IMR-90 (cell line): Measurements from ENCODE around the gene CAPSL. TPM values are rescaled to one million over a fixed set of nuclear protein-coding genes. Genes with fewer than 3 reads are reported as not detected.

ENCODE experiments used
- ATAC-seq: fragments of 200-7000 bp; cut with Tn5 transposase; 2 replicates; pipeline ENCODE4 v1.9.1; 2020; ENCODE audit warnings: low read depth, mild to moderate bottlenecking, moderate library complexity
- BruUV-seq: library from RNA; stranded (reverse); fragments of 400-500 nt; replicated peaks from 2 replicates; lab custom pipeline; 2021; lab: Mats Ljungman, UMichigan
- CTCF ChIA-PET: fragments of 300-600 bp; formaldehyde crosslinking; extraction: SDS; loops from one replicate; lab custom pipeline; 2021; ENCODE audit warnings: antibody characterized with exemption; lab: Yijun Ruan, JAX
- POLR2A ChIA-PET: fragments of 300-600 bp; sonication (Branson Sonifier 250); formaldehyde crosslinking; loops from one replicate; lab custom pipeline; 2022; ENCODE audit warnings: antibody characterized with exemption; ENCODE audit not compliant: unreplicated experiment; lab: Charles Lee
- DNase-seq: peaks from one replicate; pipeline ENCODE4 v3.0.0; 2013
- H2AFZ ChIP-seq: replicated peaks from 2 replicates; pipeline ENCODE3; 2013; ENCODE audit warnings: low read length, mild to moderate bottlenecking; ENCODE audit not compliant: poor library complexity
- H2AK5ac ChIP-seq: 2 replicates; pipeline ENCODE4 v1.6.1; 2013; ENCODE audit warnings: low read depth, low read length, inconsistent platforms
- H2AK9ac ChIP-seq: replicated peaks from 2 replicates; pipeline ENCODE3; 2013; ENCODE audit warnings: mild to moderate bottlenecking, low read depth, low read length, moderate library complexity; ENCODE audit not compliant: poor library complexity
- H2BK120ac ChIP-seq: 2 replicates; pipeline ENCODE4 v1.6.1; 2013; ENCODE audit warnings: low read depth, low read length, inconsistent platforms
- H2BK15ac ChIP-seq: 3 replicates; pipeline ENCODE4 v1.6.1; 2013; ENCODE audit warnings: low read depth, low read length, inconsistent platforms
- H2BK20ac ChIP-seq: 2 replicates; pipeline ENCODE4 v1.6.1; 2013; ENCODE audit warnings: low read depth, mild to moderate bottlenecking, inconsistent platforms, low read length, moderate library complexity
- H2BK5ac ChIP-seq: 2 replicates; pipeline ENCODE4 v1.6.1; 2013; ENCODE audit warnings: mild to moderate bottlenecking, low read depth, low read length, inconsistent platforms; ENCODE audit not compliant: poor library complexity, severe bottlenecking
- H3K14ac ChIP-seq: replicated peaks from 2 replicates; pipeline ENCODE4 v1.6.1; 2013; ENCODE audit warnings: low read depth, low read length, inconsistent platforms
- H3K18ac ChIP-seq: 2 replicates; pipeline ENCODE4 v1.6.1; 2013; ENCODE audit warnings: low read depth, low read length, control low read depth
- H3K23ac ChIP-seq: 2 replicates; pipeline ENCODE4 v1.6.1; 2013; ENCODE audit warnings: low read depth, low read length, inconsistent platforms
- H3K27ac ChIP-seq: 2 replicates; pipeline ENCODE4 v1.5.1; 2013; ENCODE audit warnings: mild to moderate bottlenecking, control low read depth, low read length; ENCODE audit not compliant: insufficient read depth
- H3K27me3 ChIP-seq: 2 replicates; pipeline ENCODE4 v1.6.1; 2013; ENCODE audit warnings: low read length; ENCODE audit not compliant: control insufficient read depth, insufficient read depth
- H3K36me3 ChIP-seq: 2 replicates; pipeline ENCODE4 v1.6.1; 2013; ENCODE audit warnings: low read length, mixed read lengths; ENCODE audit not compliant: control insufficient read depth, insufficient read depth
- H3K4ac ChIP-seq: 2 replicates; pipeline ENCODE4 v1.6.1; 2013; ENCODE audit warnings: low read depth, low read length, inconsistent platforms
- H3K4me1 ChIP-seq: 2 replicates; pipeline ENCODE4 v1.6.1; 2013; ENCODE audit warnings: low read length, mixed read lengths; ENCODE audit not compliant: control insufficient read depth, insufficient read depth
- H3K4me2 ChIP-seq: 2 replicates; pipeline ENCODE4 v1.6.1; 2013; ENCODE audit warnings: low read depth, mild to moderate bottlenecking, control low read depth, low read length, moderate library complexity
- H3K4me3 ChIP-seq: 2 replicates; pipeline ENCODE4 v1.5.1; 2013; ENCODE audit warnings: low read depth, mild to moderate bottlenecking, control low read depth, low read length, moderate library complexity; ENCODE audit not compliant: insufficient read depth
- H3K56ac ChIP-seq: 2 replicates; pipeline ENCODE4 v1.6.1; 2013; ENCODE audit warnings: low read length, inconsistent platforms; ENCODE audit not compliant: insufficient read depth; ENCODE audit errors: extremely low read depth
- H3K79me1 ChIP-seq, 2 experiments: 2 replicates each; pipeline ENCODE4 v1.6.1; 2013; ENCODE audit warnings: low read length in 2 of 2, inconsistent platforms in 1 of 2, low read depth in 1 of 2
- H3K9ac ChIP-seq: 2 replicates; pipeline ENCODE4 v1.6.1; 2013; ENCODE audit warnings: low read depth, low read length, control low read depth
- H3K9me1 ChIP-seq: 2 replicates; pipeline ENCODE4 v1.6.1; 2013; ENCODE audit warnings: low read length, inconsistent platforms; ENCODE audit not compliant: insufficient read depth
- H3K9me3 ChIP-seq: 2 replicates; pipeline ENCODE4 v1.6.1; 2013; ENCODE audit warnings: low read length; ENCODE audit not compliant: control insufficient read depth, insufficient read depth
- H4K20me1 ChIP-seq: 2 replicates; pipeline ENCODE4 v1.6.1; 2013; ENCODE audit warnings: low read length, inconsistent platforms; ENCODE audit not compliant: insufficient read depth
- H4K5ac ChIP-seq: 2 replicates; pipeline ENCODE4 v1.6.1; 2013; ENCODE audit warnings: mild to moderate bottlenecking, low read depth, low read length, control low read depth
- H4K8ac ChIP-seq, 2 experiments: 2 replicates each; pipeline ENCODE4 v1.6.1; 2013; ENCODE audit warnings: low read depth in 2 of 2, low read length in 2 of 2, control low read depth in 1 of 2, inconsistent platforms in 1 of 2
- H4K91ac ChIP-seq: 2 replicates; pipeline ENCODE4 v1.6.1; 2013; ENCODE audit warnings: low read depth, low read length, inconsistent platforms; ENCODE audit not compliant: insufficient read depth
- BHLHE40 ChIP-seq: fragments of 150-350 bp; IDR thresholded peaks from 2 replicates; pipeline ENCODE4 v1.6.1; 2016; ENCODE audit warnings: mild to moderate bottlenecking, low read depth, low read length
- CEBPB ChIP-seq: IDR thresholded peaks from 2 replicates; pipeline ENCODE4 v1.6.1; 2012; ENCODE audit warnings: low read depth, low read length, improper control_type of control experiment
- CHD1 ChIP-seq: IDR thresholded peaks from 2 replicates; pipeline ENCODE4 v1.6.1; 2012; ENCODE audit warnings: low read depth, low read length, improper control_type of control experiment
- NFE2L2 ChIP-seq: fragments of 150-350 bp; IDR thresholded peaks from 2 replicates; pipeline ENCODE4 v1.6.1; 2016; ENCODE audit warnings: low read depth, mild to moderate bottlenecking, low read length
- RCOR1 ChIP-seq: IDR thresholded peaks from 2 replicates; pipeline ENCODE4 v1.6.1; 2012; ENCODE audit warnings: mild to moderate bottlenecking, low read length, improper control_type of control experiment; ENCODE audit not compliant: insufficient replicate concordance
- SMC3 ChIP-seq: fragments of 150-350 bp; IDR thresholded peaks from 2 replicates; pipeline ENCODE4 v1.6.1; 2016; ENCODE audit warnings: low read depth, mild to moderate bottlenecking, antibody characterized with exemption, low read length, moderate library complexity
- WGBS, 2 experiments: methylation state at CpG; one replicate each; pipeline versions ENCODE4 v1.1.5 to v1.1.7; 2013; ENCODE audit warnings: missing lambda C conversion rate in 2 of 2; ENCODE audit not compliant: insufficient read length in 1 of 2; ENCODE audit errors: extremely low coverage in 2 of 2; 5-methylcytosine and 5-hydroxymethylcytosine counted together
- dilution Hi-C: fragments of 300-500 bp; cut with HindIII; formaldehyde crosslinking; loops from one replicate; pipeline ENCODE4 v1.14.3; 2018; ENCODE audit warnings: low sequenced_read_pairs; ENCODE audit not compliant: unreplicated experiment
- in situ Hi-C: fragments of 300-500 bp; cut with MboI; formaldehyde crosslinking; loops from 3 replicates; pipeline ENCODE4 v1.14.3; 2019; ENCODE audit warnings: low sequenced_read_pairs, inconsistent platforms, mixed read lengths
- intact Hi-C: fragments of 100-400 bp; cut with micrococcal nuclease; formaldehyde crosslinking; loops from 2 replicates; pipeline ENCODE4 v1.10.0; 2022
- polyA plus RNA-seq, 3 experiments: library from polyadenylated mRNA; depleted of rRNA; stranded (reverse); fragments of >200 nt; gene quantifications; 2 replicates each; pipeline ENCODE4 v1.2.3, GENCODE V29; 2012; ENCODE audit warnings: low replicate concordance in 1 of 3
- total RNA-seq: library from RNA; depleted of rRNA; stranded (reverse); fragments of >200 nt; gene quantifications from 2 replicates; pipeline ENCODE4 v1.2.3, GENCODE V29; 2012
- TF ChIP-seq, protein P1 (sequence below): conservative IDR thresholded peaks from 2 replicates; pipeline ENCODE4 v1.5.1; 2012; ENCODE audit warnings: mild to moderate bottlenecking, low read depth, low read length, improper control_type of control experiment
- TF ChIP-seq, protein P2 (sequence below): fragments of 150-350 bp; IDR thresholded peaks from 2 replicates; pipeline ENCODE4 v1.6.1; 2017; ENCODE audit warnings: mild to moderate bottlenecking, antibody characterized with exemption, low read length, low read depth

CAPSL gene
- total and polyA plus RNA-seq, 2 of the 4 experiments (the other 2 are of a cell fraction) = 0.09 TPM; not detected in 1

DNA sequence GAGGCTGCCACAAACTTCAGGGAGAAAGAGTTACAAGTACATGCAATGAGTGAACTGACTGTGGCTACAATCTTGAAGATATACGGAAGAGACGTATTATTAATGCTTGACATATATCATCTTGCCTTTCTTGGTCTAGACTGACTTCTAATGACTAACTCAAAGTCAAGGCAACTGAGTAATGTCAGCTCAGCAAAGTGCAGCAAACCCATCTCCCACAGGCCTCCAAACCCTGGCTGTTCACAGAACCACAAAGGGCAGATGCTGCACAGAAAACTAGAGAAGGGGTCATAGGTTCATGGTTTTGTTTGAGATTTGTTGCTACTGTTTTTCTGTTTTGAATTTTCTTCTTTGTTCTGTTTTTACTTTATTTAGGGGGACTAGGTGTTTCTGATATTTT, 60.8 kb downstream of the CAPSL start:
- Histone ChIP-seq H3K9me3 (no peaks in the 10 kb centered on the region), H3K9ac (no peak overlapping the region), H3K79me1 (peaks cover 3 to 6% of the 10 kb centered on the region in 2 experiments; a peak in 1 of 4 replicates), H3K27me3 (no peaks in the 10 kb centered on the region), H2AK5ac (no peak overlapping the region), H4K5ac (peak overlapping the region; percentile 35; the same call in 1 of the 2 replicates), H4K20me1 (no peaks in the 10 kb centered on the region), H4K91ac (no peak overlapping the region), H3K4me3 (no peak overlapping the region), H3K4ac (no peak overlapping the region), H2AFZ (no peak overlapping the region), H3K4me1 (no peaks in the 10 kb centered on the region; the same call in 1 of the 2 replicates), H2BK15ac (no peak overlapping the region), H3K9me1 (peaks cover 3% of the 10 kb centered on the region; the same call in 1 of the 2 replicates), H3K18ac (no peak overlapping the region), H3K36me3 (peaks cover 15% of the 10 kb centered on the region), H3K4me2 (no peak overlapping the region), H2BK120ac (no peak overlapping the region), H4K8ac (no peak overlapping the region), H3K27ac (no peak overlapping the region), H2BK20ac (no peak overlapping the region), H3K56ac (no peak overlapping the region), H3K14ac (no peak overlapping the region), H2BK5ac (no peak overlapping the region), H2AK9ac (no peak overlapping the region), H3K23ac (no peak overlapping the region)
- ATAC-seq (no peak), DNase-seq (no peak)
- dilution Hi-C loops (no loop called here), intact Hi-C loops (no loop called here), in situ Hi-C loops (no loop called here)
- ChIA-PET POLR2A (no interaction called here), CTCF (no interaction called here)
- BruUV-seq = no TSS peak
- no CpG with 5 or more reads among the region's 2 CpGs for WGBS, 2 experiments
- no peak for TF ChIP-seq CHD1
- TF ChIP-seq, protein P1, sequence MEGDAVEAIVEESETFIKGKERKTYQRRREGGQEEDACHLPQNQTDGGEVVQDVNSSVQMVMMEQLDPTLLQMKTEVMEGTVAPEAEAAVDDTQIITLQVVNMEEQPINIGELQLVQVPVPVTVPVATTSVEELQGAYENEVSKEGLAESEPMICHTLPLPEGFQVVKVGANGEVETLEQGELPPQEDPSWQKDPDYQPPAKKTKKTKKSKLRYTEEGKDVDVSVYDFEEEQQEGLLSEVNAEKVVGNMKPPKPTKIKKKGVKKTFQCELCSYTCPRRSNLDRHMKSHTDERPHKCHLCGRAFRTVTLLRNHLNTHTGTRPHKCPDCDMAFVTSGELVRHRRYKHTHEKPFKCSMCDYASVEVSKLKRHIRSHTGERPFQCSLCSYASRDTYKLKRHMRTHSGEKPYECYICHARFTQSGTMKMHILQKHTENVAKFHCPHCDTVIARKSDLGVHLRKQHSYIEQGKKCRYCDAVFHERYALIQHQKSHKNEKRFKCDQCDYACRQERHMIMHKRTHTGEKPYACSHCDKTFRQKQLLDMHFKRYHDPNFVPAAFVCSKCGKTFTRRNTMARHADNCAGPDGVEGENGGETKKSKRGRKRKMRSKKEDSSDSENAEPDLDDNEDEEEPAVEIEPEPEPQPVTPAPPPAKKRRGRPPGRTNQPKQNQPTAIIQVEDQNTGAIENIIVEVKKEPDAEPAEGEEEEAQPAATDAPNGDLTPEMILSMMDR = no peak
- no peak for TF ChIP-seq RCOR1
- TF ChIP-seq BHLHE40 = no peak
- no peak for TF ChIP-seq SMC3
- no peak for TF ChIP-seq CEBPB
- no peak for TF ChIP-seq NFE2L2
- TF ChIP-seq, protein P2, sequence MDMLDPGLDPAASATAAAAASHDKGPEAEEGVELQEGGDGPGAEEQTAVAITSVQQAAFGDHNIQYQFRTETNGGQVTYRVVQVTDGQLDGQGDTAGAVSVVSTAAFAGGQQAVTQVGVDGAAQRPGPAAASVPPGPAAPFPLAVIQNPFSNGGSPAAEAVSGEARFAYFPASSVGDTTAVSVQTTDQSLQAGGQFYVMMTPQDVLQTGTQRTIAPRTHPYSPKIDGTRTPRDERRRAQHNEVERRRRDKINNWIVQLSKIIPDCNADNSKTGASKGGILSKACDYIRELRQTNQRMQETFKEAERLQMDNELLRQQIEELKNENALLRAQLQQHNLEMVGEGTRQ = no peak
